ENCODE measurements around the gene RUNX3.
"Not testable (repeated sequence)": the region's sequence is repeated elsewhere in the genome, so short reads cannot be mapped to it uniquely, and the experiment has no call there.

The RUNX3 gene

DNA sequence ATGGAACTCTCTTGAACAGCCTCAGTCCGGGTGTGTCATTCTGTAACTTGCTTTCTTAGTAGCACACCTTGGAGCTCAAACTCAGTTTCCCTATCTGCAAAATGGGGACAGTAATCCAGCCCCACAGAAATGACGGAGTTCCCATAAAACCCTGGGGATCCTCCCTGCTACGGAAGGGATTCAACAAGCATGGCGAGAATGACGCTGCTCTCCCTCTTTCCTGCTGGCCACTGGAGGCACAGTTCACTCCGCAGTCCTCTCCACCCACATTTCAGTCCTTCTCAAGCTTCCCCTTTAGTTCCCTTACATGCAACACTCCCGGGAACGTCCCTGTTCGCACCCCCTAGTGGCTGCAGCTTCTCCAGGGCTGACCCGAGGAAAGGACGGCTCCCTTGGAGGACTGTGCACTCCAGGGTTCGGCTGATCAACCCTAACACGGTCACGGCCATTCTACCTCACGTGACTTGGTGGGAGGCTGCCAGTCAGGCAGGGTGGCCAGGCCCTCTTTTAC, 20.6 kb downstream of the RUNX3 start:
- Histone ChIP-seq H3K4me3 (ENCODE audit: low read length, poor library complexity, severe bottlenecking) (no peak overlapping the region), H3K36me3 (ENCODE audit: insufficient read depth, low read length) (peaks cover 97% of the 10 kb centered on the region; the same call in 1 of the 2 replicates), H3F3A (ENCODE audit: low read depth) (no peaks in the 10 kb centered on the region), H3K4me2 (ENCODE audit: low read depth, low read length, poor library complexity, severe bottlenecking) (no peak overlapping the region), H3K4me1 (ENCODE audit: insufficient read depth, low read length, poor library complexity, severe bottlenecking) (no peaks in the 10 kb centered on the region), H4K20me1 (ENCODE audit: insufficient read depth, low read length, poor library complexity, severe bottlenecking) (peaks cover 7% of the 10 kb centered on the region), H3K9me3 (ENCODE audit: insufficient read depth, low read depth, low read length) (no peaks in the 10 kb centered on the region), H3K79me2 (ENCODE audit: insufficient read depth, low read length) (peaks cover 47% of the 10 kb centered on the region; the same call in 1 of the 2 replicates), H3K27me3 (ENCODE audit: insufficient read depth, low read length, poor library complexity, severe bottlenecking) (no peaks in the 10 kb centered on the region), H2AFZ (ENCODE audit: low read length) (no peak overlapping the region), H3K9ac (ENCODE audit: low read depth, low read length, poor library complexity, severe bottlenecking) (no peak overlapping the region), H3K9me2 (replicated peaks; ENCODE audit: low read depth, low read length) (no peaks in the 10 kb centered on the region)
- TF ChIP-seq EZH2phosphoT487 (IDR thresholded peaks at IDR 0.05; ENCODE audit: borderline replicate concordance), result no peak
- TF ChIP-seq, protein P1, sequence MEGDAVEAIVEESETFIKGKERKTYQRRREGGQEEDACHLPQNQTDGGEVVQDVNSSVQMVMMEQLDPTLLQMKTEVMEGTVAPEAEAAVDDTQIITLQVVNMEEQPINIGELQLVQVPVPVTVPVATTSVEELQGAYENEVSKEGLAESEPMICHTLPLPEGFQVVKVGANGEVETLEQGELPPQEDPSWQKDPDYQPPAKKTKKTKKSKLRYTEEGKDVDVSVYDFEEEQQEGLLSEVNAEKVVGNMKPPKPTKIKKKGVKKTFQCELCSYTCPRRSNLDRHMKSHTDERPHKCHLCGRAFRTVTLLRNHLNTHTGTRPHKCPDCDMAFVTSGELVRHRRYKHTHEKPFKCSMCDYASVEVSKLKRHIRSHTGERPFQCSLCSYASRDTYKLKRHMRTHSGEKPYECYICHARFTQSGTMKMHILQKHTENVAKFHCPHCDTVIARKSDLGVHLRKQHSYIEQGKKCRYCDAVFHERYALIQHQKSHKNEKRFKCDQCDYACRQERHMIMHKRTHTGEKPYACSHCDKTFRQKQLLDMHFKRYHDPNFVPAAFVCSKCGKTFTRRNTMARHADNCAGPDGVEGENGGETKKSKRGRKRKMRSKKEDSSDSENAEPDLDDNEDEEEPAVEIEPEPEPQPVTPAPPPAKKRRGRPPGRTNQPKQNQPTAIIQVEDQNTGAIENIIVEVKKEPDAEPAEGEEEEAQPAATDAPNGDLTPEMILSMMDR (conservative IDR thresholded peaks at IDR 0.05; ENCODE audit: low read length), result no peak

DNA sequence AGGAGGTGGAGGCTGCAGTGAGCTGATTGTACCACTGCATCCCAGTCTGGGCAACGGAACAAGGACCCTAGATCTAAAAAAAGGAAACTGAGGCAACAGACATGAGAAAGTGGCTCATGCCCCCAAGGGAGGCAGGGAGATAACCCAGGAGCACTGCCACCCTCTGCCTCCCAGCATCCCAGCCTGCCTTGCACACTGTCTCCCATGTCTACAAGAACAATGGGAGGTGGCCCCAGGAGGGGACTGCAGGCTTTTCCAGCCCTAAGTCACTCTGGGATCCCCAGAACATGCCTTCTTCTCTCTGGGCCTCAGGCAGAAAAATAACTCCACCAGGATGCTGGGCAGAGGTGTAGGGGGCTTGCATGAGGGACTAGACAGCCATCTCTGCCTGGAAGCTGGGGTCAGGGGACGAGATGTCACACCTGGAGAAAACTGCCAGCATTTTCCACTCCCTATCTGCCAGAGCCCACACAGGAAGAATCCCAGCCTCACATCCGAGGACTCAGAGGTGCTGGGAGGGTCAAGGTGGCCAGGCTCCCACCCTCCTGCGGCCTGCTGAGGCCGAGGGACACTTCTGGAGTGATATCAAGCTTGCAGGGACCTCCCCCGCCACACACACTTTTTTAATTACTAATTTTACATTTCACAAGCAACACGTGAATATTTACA, 21.4 kb downstream of the RUNX3 start:
- peaks cover 97% of the 10 kb centered on the region; the same call in 1 of the 2 replicates for H3K36me3 ChIP-seq (ENCODE audit: insufficient read depth, low read length)

DNA sequence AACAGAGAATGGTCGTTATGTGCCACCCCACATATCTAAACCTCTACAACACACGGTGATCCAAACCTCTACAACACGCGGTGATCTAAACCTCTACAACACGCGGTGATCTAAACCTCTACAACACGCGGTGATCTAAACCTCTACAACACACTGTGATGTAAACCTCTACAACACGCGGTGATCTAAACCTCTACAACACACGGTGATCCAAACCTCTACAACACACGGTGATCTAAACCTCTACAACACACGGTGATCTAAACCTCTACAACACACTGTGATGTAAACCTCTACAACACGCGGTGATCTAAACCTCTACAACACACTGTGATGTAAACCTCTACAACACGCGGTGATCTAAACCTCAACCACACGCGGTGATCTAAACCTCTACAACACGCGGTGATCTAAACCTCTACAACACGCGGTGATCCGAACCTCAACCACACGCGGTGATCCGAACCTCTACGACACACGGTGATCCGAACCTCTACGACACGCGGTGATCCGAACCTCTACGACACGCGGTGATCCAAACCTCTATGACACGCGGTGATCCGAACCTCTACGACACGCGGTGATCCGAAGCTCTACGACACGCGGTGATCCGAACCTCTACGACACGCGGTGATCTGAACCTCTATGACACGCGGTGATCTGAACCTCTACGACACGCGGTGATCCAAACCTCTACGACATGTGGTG, 22.3 kb downstream of the RUNX3 start:
- H3K27me3 ChIP-seq (ENCODE audit: insufficient read depth, low read length, poor library complexity, severe bottlenecking); H3K9me3 ChIP-seq (ENCODE audit: insufficient read depth, low read depth, low read length); H3K9me2 ChIP-seq (replicated peaks; ENCODE audit: low read depth, low read length); H3F3A ChIP-seq (ENCODE audit: low read depth); H3K4me2 ChIP-seq (ENCODE audit: low read depth, low read length, poor library complexity, severe bottlenecking); H3K4me3 ChIP-seq (ENCODE audit: low read length, poor library complexity, severe bottlenecking); H3K9ac ChIP-seq (ENCODE audit: low read depth, low read length, poor library complexity, severe bottlenecking); H3K4me1 ChIP-seq (ENCODE audit: insufficient read depth, low read length, poor library complexity, severe bottlenecking); H2AFZ ChIP-seq (ENCODE audit: low read length); H4K20me1 ChIP-seq (ENCODE audit: insufficient read depth, low read length, poor library complexity, severe bottlenecking): not testable (repeated sequence)
- Histone ChIP-seq H3K36me3 (ENCODE audit: insufficient read depth, low read length) (peaks cover 97% of the 10 kb centered on the region; the same call in 1 of the 2 replicates), H3K79me2 (ENCODE audit: insufficient read depth, low read length) (peaks cover 37% of the 10 kb centered on the region; the same call in 1 of the 2 replicates)

More for the DNA sequence above, 21.4 kb downstream of the RUNX3 start:
- peaks cover 41% of the 10 kb centered on the region; the same call in 1 of the 2 replicates for H3K79me2 ChIP-seq (ENCODE audit: insufficient read depth, low read length)
- peaks cover 4% of the 10 kb centered on the region for H4K20me1 ChIP-seq (ENCODE audit: insufficient read depth, low read length, poor library complexity, severe bottlenecking)
- no peaks in the 10 kb centered on the region for H3K4me1 ChIP-seq (ENCODE audit: insufficient read depth, low read length, poor library complexity, severe bottlenecking)
- H3K9me2 ChIP-seq (replicated peaks; ENCODE audit: low read depth, low read length), result no peaks in the 10 kb centered on the region
- H3K4me2 ChIP-seq (ENCODE audit: low read depth, low read length, poor library complexity, severe bottlenecking), result no peak overlapping the region
- H2AFZ ChIP-seq (ENCODE audit: low read length), result no peak overlapping the region
- H3K9ac ChIP-seq (ENCODE audit: low read depth, low read length, poor library complexity, severe bottlenecking), result no peak overlapping the region
- H3K4me3 ChIP-seq (ENCODE audit: low read length, poor library complexity, severe bottlenecking), result no peak overlapping the region
- TF ChIP-seq, protein P1 (conservative IDR thresholded peaks at IDR 0.05; ENCODE audit: low read length), result no peak
- no peak for TF ChIP-seq EZH2phosphoT487 (IDR thresholded peaks at IDR 0.05; ENCODE audit: borderline replicate concordance)
- H3K27me3 ChIP-seq (ENCODE audit: insufficient read depth, low read length, poor library complexity, severe bottlenecking), result no peaks in the 10 kb centered on the region
- no peaks in the 10 kb centered on the region for H3F3A ChIP-seq (ENCODE audit: low read depth)
- H3K9me3 ChIP-seq (ENCODE audit: insufficient read depth, low read depth, low read length), result no peaks in the 10 kb centered on the region
